ENCODE data around the gene TSPEAR. TPM values are rescaled to one million over a fixed set of nuclear protein-coding genes. Genes with fewer than 3 reads are reported as not detected.

The TSPEAR gene
- total RNA-seq, 6 experiments from 2014 or later = not detected

DNA sequence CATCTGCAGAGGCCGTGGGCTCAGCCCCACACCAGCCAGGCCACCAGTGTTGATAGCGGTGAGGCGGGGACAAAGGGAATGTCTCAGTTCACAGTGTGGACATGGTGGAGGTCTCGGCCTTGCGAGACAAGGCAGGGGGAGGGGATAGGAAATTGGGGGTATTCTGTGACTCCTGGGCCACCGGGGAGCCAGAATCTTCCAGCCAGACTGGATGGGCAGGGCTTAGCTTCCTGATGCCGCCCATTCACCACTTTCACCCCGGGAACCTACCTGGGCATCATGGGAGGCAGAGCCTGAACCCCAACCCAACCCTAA lies 251.0 kb downstream of the TSPEAR start:
- H3K9me3 Mint-ChIP-seq = peaks cover 18% of the 10 kb centered on the region
- peaks cover 4% of the 10 kb centered on the region for H3K27me3 Mint-ChIP-seq (ENCODE audit: insufficient read depth)
- no peak overlapping the region for H3K4me3 Mint-ChIP-seq
- H3K27ac Mint-ChIP-seq = no peak overlapping the region
- TF ChIP-seq CTCF (IDR thresholded peaks at IDR 0.05) = no peak
- no peaks in the 10 kb centered on the region for H3K36me3 Mint-ChIP-seq (ENCODE audit: low read depth)
- no peak for DNase-seq
- H3K4me1 Mint-ChIP-seq (ENCODE audit: low read depth) = no peaks in the 10 kb centered on the region

DNA sequence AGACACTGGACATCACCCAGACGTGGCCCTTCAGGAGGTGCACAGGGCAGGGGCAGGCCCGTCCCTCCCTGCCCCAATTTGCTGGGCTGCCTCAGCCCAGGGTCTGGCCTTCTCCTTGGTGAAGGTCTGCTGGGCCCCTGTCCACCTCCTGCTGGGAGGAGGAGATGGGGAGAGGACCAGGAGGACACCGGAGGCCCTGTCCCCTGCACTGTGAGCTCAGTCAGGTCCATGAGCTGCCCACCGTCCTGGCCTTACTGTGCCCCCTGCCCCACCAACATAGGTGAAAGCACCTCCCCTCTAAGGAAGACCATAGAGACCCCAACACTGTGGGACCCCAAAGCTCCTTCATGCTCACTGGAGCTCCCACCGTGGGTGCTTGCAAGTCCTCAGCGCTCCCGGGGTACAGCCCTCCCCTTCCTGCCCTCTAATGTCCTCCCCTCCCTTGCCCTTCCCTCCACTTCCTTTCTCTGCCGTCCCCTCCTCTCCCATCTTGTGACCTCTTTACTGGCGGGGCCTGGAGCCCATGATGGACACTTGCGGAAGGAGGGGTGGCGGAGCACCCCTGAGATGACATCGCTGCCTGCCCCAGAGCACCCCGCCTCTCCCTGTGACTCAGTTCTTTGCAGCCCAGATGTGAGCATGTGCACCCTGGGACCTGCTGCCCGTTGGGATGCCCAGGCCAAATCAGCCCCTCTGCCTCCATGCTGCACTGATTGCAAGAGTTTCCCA lies 251.5 kb downstream of the TSPEAR start:
- no peak overlapping the region for H3K27ac Mint-ChIP-seq
- DNase-seq = no peak
- no peaks in the 10 kb centered on the region for H3K36me3 Mint-ChIP-seq (ENCODE audit: low read depth)

GRCh38 chr21:44458971-44459711 lies 252.2 kb downstream of the TSPEAR start:
- DNase-seq = no peak
- no peak for TF ChIP-seq CTCF (IDR thresholded peaks at IDR 0.05)
- Mint-ChIP-seq H3K27ac (no peak overlapping the region), H3K4me3 (no peak overlapping the region), H3K4me1 (ENCODE audit: low read depth) (no peaks in the 10 kb centered on the region), H3K9me3 (peaks cover 21% of the 10 kb centered on the region), H3K27me3 (ENCODE audit: insufficient read depth) (peaks cover 4% of the 10 kb centered on the region), H3K36me3 (ENCODE audit: low read depth) (peaks cover 5% of the 10 kb centered on the region; the same call in 1 of the 2 replicates)

More for the DNA sequence above, 251.5 kb downstream of the TSPEAR start:
- Mint-ChIP-seq H3K9me3 (peaks cover 14% of the 10 kb centered on the region; the same call in 1 of the 2 replicates), H3K4me1 (ENCODE audit: low read depth) (no peaks in the 10 kb centered on the region), H3K27me3 (ENCODE audit: insufficient read depth) (peaks cover 4% of the 10 kb centered on the region), H3K4me3 (no peak overlapping the region)
- no peak for TF ChIP-seq CTCF (IDR thresholded peaks at IDR 0.05)

DNA sequence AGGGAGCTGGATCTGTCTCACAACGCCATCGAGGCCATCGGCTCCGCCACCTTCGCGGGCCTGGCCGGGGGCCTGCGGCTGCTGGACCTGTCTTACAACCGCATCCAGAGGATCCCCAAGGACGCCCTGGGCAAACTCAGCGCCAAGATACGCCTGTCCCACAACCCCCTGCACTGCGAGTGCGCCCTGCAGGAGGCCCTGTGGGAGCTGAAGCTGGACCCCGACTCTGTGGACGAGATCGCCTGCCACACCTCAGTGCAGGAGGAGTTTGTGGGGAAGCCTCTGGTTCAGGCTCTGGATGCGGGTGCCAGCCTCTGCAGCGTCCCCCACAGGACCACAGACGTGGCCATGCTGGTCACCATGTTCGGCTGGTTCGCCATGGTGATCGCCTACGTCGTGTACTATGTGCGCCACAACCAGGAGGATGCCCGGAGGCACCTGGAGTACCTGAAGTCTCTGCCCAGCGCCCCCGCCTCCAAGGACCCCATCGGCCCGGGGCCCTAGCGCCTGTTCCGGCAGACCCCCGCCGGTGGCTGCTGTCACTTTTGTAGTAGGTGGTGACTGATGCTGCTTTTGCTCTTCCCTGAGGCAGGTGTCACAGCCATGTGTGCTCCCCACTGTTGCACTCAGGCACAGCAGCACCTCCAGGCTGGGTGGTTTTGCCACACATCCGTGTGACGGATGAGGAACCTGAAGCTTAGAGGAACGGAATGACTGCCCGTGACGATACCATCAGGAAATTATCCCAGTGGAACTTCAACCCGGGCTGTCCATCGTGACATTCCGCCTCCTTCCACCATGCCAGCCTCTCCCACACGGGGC lies 254.2 kb downstream of the TSPEAR start:
- H3K4me3 Mint-ChIP-seq = no peak overlapping the region
- H3K36me3 Mint-ChIP-seq (ENCODE audit: low read depth) = peaks cover 5% of the 10 kb centered on the region; the same call in 1 of the 2 replicates
- H3K4me1 Mint-ChIP-seq (ENCODE audit: low read depth) = no peaks in the 10 kb centered on the region
- H3K27me3 Mint-ChIP-seq (ENCODE audit: insufficient read depth) = peaks cover 4% of the 10 kb centered on the region
- no peak for TF ChIP-seq CTCF (IDR thresholded peaks at IDR 0.05)
- DNase-seq = no peak
- H3K9me3 Mint-ChIP-seq = peaks cover 22% of the 10 kb centered on the region
- H3K27ac Mint-ChIP-seq = no peak overlapping the region

- H3K36me3 Mint-ChIP-seq (ENCODE audit: low read depth) = peaks cover 5% of the 10 kb centered on the region; the same call in 1 of the 2 replicates
- peaks cover 4% of the 10 kb centered on the region for H3K27me3 Mint-ChIP-seq (ENCODE audit: insufficient read depth)
- H3K27ac Mint-ChIP-seq = no peak overlapping the region
- H3K4me3 Mint-ChIP-seq = no peak overlapping the region
- no peaks in the 10 kb centered on the region for H3K4me1 Mint-ChIP-seq (ENCODE audit: low read depth)
- DNase-seq = no peak
- no peak for TF ChIP-seq CTCF (IDR thresholded peaks at IDR 0.05)
- H3K9me3 Mint-ChIP-seq = peaks cover 29% of the 10 kb centered on the region
These were observed 255.0 kb downstream of the TSPEAR start for GRCh38 chr21:44456214-44456914.
